Stimulated activated CD8-positive, alpha-beta memory T cell treated with anti-CD3 and anti-CD28 coated beads, Interleukin-2, amount 100 ng/mL, for 1 hour (primary cell): ENCODE data around the gene BABAM2.

ENCODE experiments used
- DNase-seq, 2 donors: peaks; one replicate each; pipeline ENCODE4 v3.0.0-alpha.2; 2020; ENCODE audit warnings: low read depth in 2 of 2

BABAM2 gene

GRCh38 chr2:28067602-28068001, 177.1 kb downstream of the BABAM2 start:
- no peak for DNase-seq

GRCh38 chr2:28068088-28068487, 177.6 kb downstream of the BABAM2 start:
- no peak for DNase-seq

- DNase-seq = no peak
These were observed 178.0 kb downstream of the BABAM2 start for GRCh38 chr2:28068527-28068926.

- DNase-seq = no peak
These were observed 180.7 kb downstream of the BABAM2 start for GRCh38 chr2:28071221-28071620.

GRCh38 chr2:28074137-28074536, 183.6 kb downstream of the BABAM2 start:
- DNase-seq = no peak

DNA sequence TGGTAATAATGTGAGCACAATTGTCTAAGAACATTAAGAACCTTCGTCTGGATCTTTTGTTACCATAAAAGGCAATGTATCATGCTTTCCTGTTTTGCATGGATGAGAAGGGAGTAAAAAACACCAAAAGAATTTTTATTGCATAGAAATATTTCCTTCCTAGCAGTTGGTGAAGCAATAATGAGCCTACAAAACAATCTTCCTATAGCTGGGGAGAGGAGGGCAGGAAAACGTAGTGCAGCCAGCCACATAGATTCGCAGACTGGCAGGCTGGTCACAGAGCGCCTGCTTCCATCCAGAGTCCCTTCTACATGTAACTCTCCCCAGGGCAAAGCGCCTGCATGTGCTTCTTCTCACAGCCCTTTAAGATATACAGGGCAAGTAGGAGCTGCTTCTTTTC, 190.4 kb downstream of the BABAM2 start:
- DNase-seq = no peak

DNA sequence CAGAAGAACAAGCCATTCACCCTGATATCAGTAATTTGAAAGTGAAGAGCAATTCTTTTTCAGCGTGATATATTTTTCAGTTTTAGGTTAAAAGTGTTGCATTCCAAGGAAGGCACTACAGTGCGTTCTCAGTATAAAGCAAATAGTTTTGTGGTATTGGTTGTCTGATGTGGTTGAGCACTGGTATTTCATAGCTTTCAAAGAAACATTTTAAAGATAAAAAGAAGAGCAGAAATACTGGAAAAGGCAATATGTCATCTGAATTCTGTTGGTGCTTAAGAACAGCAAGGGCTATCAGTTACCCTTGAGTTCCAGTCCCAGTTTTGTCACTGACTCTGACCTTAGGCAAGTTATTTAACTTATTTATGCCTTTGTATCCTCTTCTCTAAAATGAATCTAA, 191.6 kb downstream of the BABAM2 start:
- no peak for DNase-seq

- DNase-seq = no peak
These were observed 192.9 kb downstream of the BABAM2 start for GRCh38 chr2:28083476-28083875.

GRCh38 chr2:28084564-28084963, 194.0 kb downstream of the BABAM2 start:
- no peak for DNase-seq

DNA sequence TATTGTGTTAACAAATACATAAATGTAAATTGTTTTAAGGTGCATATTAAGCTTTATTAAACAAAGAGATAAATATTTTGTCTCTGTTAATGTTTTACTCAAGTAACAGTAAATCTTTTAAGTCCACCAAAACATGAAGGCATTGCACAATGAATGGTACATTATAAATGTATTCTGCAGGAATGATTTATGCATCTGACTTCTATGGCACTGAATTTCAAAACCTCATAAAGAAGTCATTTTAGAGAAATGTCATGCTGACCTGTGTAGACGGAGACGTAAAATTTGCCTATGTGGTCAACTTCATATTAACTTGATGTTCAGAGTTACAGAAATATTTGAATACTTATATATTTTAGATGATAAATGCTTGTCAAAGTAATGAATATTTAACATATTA, 194.7 kb downstream of the BABAM2 start:
- DNase-seq = no peak

- DNase-seq = no peak
These were observed 196.1 kb downstream of the BABAM2 start for GRCh38 chr2:28086611-28087010.

DNA sequence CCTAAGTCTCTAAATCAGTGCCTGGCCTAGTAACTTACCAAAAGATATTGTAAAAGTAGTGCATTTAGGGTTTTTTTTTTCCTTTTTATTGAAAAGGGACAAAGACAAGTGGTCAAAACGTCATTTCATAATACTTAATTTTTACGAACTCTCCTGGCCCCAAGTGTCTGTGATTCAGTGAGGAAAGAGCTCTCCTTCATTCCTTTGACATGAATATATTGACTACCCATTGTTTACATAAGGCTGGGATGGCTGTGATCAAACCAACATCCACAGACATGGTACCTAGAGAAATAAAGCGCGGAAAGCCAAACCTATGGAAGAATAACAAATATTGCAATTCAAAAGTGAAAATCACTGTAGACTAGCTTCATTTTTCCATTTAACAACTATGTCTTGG, 198.4 kb downstream of the BABAM2 start:
- no peak for DNase-seq

DNA sequence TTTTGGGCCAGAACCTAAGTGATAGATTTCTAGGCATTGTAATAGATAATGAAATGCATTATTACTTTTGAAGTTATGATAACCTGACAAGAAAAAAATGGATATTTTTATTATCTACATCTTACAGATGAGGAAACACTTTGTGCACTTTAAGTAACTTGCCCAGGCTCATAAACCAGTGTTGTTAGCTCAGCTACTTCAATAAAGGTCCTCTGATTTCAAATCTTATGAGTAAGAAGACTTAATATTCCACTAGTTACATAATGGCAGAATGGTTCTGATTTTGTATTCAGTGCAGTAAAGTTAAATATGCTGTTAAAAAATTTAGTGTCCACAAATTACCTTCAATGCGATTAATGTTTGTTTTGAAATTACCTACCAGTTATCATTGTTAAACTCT, 199.0 kb downstream of the BABAM2 start:
- no peak for DNase-seq

- DNase-seq = no peak
These were observed 202.8 kb downstream of the BABAM2 start for GRCh38 chr2:28093308-28093707.

DNA sequence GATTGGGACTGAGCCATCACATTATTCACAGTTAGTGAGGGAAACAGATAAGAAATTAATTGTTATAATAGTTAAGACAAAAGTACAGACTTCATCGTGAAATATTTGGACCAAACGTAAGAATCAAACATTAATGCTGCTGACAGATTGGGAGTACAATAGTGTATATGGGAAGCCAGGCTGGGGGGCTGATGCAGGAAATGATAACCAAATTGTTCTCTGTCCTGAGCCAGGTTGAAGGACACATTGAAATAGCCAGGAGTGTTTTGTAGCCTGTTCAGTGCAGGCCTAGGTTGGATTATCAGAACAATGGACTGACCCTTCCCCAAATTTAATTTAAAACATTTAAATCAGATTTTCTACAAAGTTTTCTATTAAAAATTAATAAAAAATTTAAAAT, 203.2 kb downstream of the BABAM2 start:
- no peak for DNase-seq

DNA sequence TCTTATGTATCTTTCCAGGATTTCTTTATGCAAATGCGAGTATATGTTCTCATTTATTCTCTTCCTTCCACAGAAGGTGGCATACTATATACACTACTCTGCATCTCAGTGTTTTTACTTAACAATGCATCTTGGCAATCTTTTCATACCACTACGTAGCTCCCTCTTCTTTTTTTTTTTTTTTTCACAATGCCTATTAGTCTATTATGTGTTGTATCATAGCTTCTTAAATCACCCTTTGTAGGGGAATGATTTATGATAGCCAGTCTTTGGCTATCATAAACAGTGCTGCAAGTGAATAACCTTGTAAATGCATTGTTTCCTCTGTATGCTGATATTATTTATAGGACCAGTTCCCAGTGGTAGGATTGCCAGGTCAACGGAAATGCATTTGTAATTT, 204.2 kb downstream of the BABAM2 start:
- no peak for DNase-seq

- DNase-seq = no peak
These were observed 205.1 kb downstream of the BABAM2 start for GRCh38 chr2:28095622-28096021.

- DNase-seq = no peak
These were observed 205.9 kb downstream of the BABAM2 start for GRCh38 chr2:28096421-28096820.

- DNase-seq = no peak
These were observed 208.1 kb downstream of the BABAM2 start for GRCh38 chr2:28098501-28099225.

DNA sequence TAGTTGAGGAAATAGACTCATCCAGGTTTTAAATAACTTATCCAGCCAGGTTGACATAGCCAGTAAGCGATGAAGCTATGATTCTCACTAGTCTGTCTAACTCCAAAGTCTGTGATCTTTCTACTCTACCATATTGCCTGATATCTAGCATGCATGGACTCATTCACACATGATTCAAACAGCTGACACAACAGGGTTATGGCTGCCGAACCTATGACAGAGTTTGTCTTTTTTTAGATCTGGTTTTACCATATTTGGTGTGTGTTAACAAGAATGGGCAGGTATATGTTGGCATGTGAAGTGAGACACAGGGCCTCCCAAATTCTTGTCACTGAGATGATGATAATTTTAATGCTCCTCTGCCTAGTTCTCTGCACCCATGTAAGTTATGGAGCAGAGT, 210.6 kb downstream of the BABAM2 start:
- no peak for DNase-seq

DNA sequence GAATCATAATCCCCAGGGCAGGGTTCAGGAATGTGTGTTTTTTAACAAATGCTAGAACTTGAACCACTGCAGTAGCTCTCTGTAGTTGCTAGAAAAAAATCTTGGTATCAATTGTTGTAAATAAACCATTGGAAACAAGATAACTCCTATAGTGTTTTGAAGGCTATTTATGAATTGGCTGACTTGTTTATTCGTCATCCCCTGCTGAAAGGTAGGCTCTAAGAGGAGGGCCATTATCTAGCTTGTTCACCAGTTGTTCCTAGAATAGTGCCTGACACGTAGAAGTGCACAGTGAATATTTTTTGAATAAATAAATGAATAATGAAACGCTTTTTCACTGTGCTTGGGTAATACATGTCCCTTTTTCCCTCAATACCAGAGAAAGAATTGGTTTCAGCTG, 211.4 kb downstream of the BABAM2 start:
- DNase-seq = no peak

GRCh38 chr2:28102455-28102874, 211.9 kb downstream of the BABAM2 start:
- no peak for DNase-seq

GRCh38 chr2:28103611-28104010, 213.1 kb downstream of the BABAM2 start:
- DNase-seq = no peak

- DNase-seq = no peak
These were observed 217.6 kb downstream of the BABAM2 start for GRCh38 chr2:28108143-28108542.
